Activated CD4-positive, alpha-beta T cell treated with anti-CD3 and anti-CD28 coated beads for 1 hour (primary cell): ENCODE measurements around the gene PDZK1IP1.

Source experiments
- DNase-seq: peaks from one replicate; pipeline ENCODE4 v3.0.0-alpha.2; 2020

Gene PDZK1IP1

GRCh38 chr1:47189844-47190508 is at the start of gene PDZK1IP1:
Gene PDZK1IP1 (minus strand): TSS chr1:47190036. CDS start chr1:47189932, 104 bp downstream.
- no peak for DNase-seq

DNA sequence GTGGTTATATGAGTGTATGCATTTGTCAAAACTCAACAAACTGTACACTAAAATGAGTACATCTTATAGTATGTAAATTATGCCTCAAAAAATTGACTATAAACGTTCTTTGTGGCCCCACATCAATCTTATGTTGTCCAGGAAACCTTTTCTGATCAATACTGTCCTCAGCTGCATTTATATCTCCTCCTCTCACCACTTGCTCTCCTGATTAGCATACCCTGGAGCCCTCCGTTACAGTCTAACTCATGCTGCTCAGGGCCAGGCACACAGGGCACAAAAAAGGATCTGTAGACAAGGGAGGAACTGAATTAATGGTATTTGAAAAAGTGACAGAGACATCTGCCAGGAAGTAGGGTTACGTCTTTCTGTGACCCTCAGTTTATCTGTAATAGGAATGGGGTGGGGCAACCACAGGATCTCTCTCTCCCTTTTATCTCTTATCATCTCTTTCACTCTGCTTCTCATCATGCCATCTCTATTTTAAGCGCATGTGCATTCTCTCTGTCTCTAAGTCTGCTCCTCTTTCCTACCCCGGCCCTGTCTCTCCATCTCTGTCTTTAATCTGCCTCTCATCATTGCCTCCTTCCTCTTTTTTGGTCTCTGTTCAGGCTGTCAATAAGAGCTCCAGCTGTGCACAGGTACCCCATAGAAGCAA is 49.2 kb upstream of the PDZK1IP1 start:
- no peak for DNase-seq

DNA sequence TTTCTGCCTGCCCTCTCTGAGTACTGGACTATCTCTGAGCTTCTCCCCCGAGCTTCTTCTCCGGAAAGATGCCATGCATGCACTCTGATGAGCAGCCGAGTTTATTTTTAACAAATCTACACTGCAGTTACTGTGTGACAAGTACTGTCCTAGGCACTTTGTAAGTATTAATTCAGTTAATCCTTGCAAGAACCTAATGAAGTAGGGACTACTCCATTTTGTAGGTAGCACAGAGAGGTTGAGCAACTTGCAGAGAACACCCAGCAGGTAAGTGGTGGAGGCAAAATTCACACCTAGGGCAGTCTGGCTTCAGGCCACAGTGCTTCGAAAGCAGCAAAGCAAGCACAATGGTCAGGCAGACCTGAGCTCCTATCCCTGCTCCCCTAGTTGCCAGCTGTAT is 46.0 kb upstream of the PDZK1IP1 start:
- no peak for DNase-seq

DNA sequence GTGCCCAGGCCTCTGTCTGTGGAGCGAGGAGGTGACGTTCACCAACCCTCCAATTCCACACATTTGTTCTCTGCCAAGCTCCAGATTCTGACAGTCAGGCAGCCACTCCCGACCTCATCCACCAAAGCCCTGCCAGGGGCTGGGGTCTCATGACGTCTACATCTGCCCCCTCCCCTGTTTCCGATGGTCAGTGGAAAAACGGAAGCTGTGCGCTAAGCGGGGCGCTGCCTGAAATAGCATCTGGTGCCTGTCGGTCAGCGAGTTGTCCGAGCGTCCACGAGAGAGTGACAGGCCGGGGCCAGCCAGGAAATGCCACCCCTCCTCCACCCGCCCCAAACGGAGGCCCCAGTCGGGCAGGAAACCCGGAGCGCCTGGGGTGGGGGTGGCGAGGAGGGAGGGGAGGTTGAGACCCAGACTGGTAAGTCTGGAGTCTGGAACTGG is 45.4 kb upstream of the PDZK1IP1 start:
- no peak for DNase-seq

- DNase-seq: no peak
Measured at GRCh38 chr1:47233186-47233585, 43.4 kb upstream of the PDZK1IP1 start.

DNA sequence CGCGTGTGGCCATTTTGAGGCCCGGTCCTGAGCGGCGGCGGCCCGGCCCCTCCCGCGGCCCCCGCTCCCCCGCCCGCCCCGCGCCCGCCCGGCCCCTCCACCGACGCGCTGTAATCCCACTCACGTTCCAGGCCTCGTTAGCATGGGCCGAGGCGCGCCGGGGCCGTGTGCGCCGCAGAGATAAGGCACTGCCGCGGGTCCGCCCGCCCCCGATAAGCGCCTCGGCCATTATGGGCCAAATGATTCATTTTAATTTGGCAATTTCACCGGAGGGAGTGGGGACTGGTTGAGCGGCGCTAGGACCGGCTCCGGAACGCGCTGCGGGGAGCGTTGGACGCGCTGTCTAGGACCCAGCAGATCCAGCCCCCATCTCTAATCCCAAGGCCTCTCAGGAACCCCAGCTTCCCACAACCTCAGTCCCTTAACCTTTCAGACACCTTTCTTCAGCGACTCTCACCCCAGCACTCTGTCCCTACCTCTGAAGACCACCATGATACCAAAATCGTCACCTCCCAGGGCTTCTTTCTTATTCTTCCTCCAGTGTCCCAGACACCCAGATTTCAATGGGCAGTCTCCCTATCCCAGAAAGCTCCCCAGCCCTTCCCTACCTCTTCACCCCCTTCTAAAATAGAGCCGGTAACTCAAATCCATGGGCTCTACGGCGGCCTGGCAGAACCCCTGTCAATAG is 42.5 kb upstream of the PDZK1IP1 start, which contains the start of gene TAL1:
Gene TAL1 (minus strand): TSS at position 39 of the 688 bp plus-strand sequence. CDS start 6,337 bp downstream, outside the sequence.
- no peak for DNase-seq

- DNase-seq: no peak
Measured at GRCh38 chr1:47231301-47232186, 41.7 kb upstream of the PDZK1IP1 start.

DNA sequence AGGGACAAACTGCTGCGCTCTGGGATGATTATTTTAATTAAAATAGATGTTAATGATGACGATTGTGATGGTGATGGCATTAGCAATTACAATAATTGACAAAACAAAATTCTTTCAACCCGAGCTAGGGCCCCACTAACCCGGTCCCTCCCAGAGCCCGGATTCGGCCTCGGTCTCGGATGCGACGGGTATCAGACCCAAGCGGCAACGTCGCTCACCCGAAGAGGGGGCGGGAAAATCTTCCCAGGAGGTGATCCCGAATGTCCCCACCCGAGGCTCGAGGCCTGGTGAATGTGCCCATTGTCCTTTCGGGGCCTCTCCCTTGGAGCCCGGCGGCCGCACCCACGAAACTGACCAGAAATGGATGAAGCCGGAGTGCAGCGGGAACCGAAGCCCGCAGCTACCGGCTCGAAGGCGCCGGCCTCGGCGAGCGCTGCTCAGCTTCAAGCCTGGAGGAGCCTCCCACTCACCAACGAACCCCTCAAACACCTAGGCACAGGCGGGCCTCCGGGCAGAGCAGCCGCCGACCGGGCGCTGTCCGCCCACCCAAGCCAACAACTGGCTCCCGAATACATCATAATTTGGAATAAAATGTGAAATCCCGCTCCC is 41.0 kb upstream of the PDZK1IP1 start:
- DNase-seq: no peak

GRCh38 chr1:47229886-47230691 is 40.3 kb upstream of the PDZK1IP1 start:
- no peak for DNase-seq

GRCh38 chr1:47229031-47229885 is 39.4 kb upstream of the PDZK1IP1 start:
- DNase-seq: no peak

GRCh38 chr1:47228644-47229030 is 38.8 kb upstream of the PDZK1IP1 start:
- DNase-seq: no peak

DNA sequence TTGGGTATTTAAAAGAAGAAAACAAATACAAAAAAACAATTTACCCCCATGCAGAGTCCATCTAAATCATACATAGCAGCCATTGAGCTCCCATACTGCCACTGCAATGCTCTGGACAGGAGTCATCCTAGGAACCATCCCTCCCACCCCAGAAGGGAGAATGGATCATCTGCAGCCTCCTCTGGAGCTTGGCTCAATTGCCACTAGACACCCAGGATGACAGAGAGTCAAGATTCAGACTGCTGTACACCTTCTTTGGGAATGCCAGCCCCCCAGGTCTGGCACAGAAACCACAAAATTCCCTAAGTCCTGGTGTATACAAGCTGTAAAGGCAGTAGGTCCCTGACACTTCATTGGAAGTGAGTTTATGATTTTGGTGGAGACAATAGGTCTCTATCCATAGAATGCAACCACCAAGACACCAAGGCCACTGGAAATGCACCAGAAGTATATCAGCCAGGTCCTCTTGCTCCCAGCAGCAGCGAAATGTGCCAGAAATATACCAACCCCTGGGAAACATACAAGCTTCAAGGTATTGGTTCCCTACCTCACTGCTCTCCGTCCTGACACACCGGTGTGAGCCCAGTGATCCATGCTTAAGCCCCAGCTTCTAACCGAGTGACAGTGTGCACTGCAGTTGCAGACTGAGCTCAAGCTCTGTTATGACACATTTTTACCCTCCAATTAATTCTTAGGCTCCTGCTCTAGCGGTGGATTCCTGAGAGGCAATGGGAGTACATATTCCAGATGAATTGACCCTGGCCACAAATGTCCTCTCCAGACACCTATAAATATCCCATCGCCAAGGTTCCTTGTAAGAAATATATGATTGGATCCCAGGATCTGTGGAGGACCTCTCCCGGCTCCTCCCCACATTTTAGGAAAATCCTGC is 37.8 kb upstream of the PDZK1IP1 start:
- DNase-seq: no peak

- DNase-seq: no peak
Measured at GRCh38 chr1:47226839-47227215, 37.0 kb upstream of the PDZK1IP1 start.

- no peak for DNase-seq
Measured at GRCh38 chr1:47226121-47226838, 36.4 kb upstream of the PDZK1IP1 start.

GRCh38 chr1:47225430-47226100 is 35.7 kb upstream of the PDZK1IP1 start:
- DNase-seq: no peak

- no peak for DNase-seq
Measured at GRCh38 chr1:47224676-47225399, 35.0 kb upstream of the PDZK1IP1 start.

GRCh38 chr1:47223921-47224675 is 34.3 kb upstream of the PDZK1IP1 start:
- DNase-seq: no peak
